ENCODE results near the gene SNN. TPM values are rescaled to one million over a fixed set of nuclear protein-coding genes. Genes with fewer than 3 reads are reported as not detected.

The SNN gene
- total and polyA plus RNA-seq, 2 experiments from 2014 or later = 16.7 to 18.8 TPM

DNA sequence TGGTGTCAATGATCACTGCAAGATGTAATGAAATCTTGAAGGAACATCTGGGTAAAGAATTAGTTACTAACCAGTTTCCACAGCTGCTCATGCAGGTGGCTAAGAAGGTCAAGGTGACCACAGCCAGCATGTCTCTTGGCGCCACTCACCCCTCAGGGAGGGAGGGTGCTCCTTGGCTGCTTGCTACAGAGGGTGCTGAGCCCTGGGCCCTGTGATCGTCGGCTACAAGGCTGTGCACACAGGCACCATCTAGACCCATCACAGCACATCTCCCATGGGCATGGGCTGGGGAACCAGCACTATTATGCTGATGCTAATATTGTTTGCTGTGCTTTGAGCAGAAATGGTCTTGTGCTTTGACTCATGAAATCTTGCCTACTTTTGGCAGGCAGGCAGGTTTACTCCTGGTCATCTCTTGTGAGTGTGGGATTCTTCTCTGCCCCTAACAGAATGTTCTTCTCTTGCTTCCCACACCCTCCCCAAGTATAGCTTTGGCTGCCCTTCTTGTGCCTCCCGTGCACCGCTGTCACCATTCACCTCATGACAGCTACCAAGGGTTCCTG lies 38.0 kb downstream of the SNN start:
- TF ChIP-seq EZH2phosphoT487 (IDR thresholded peaks at IDR 0.05; ENCODE audit: low read depth, severe bottlenecking, unreplicated experiment) = no peak
- TF ChIP-seq, protein P1, sequence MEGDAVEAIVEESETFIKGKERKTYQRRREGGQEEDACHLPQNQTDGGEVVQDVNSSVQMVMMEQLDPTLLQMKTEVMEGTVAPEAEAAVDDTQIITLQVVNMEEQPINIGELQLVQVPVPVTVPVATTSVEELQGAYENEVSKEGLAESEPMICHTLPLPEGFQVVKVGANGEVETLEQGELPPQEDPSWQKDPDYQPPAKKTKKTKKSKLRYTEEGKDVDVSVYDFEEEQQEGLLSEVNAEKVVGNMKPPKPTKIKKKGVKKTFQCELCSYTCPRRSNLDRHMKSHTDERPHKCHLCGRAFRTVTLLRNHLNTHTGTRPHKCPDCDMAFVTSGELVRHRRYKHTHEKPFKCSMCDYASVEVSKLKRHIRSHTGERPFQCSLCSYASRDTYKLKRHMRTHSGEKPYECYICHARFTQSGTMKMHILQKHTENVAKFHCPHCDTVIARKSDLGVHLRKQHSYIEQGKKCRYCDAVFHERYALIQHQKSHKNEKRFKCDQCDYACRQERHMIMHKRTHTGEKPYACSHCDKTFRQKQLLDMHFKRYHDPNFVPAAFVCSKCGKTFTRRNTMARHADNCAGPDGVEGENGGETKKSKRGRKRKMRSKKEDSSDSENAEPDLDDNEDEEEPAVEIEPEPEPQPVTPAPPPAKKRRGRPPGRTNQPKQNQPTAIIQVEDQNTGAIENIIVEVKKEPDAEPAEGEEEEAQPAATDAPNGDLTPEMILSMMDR (IDR thresholded peaks at IDR 0.05; ENCODE audit: poor library complexity) = no peak
- no peak for TF ChIP-seq EZH2 (IDR thresholded peaks at IDR 0.05; ENCODE audit: borderline replicate concordance)
- peaks cover 55% of the 10 kb centered on the region for H3K79me2 ChIP-seq
- 94% methylated on average over 5 of the region's 5 CpGs for WGBS (ENCODE audit: low lambda C conversion rate, missing lambda C conversion rate)
- no peaks in the 10 kb centered on the region for H3K9me3 ChIP-seq (ENCODE audit: low read depth)
- no peaks in the 10 kb centered on the region for H3K36me3 ChIP-seq (replicated peaks; ENCODE audit: insufficient read depth, low read depth)
- no peak overlapping the region for H3K27ac ChIP-seq
- no peak overlapping the region for H3K4me3 ChIP-seq
- no peaks in the 10 kb centered on the region for H4K20me1 ChIP-seq (ENCODE audit: insufficient read depth, poor library complexity, severe bottlenecking)
- H3K4me1 ChIP-seq (ENCODE audit: insufficient read depth) = no peaks in the 10 kb centered on the region
- H3K27me3 ChIP-seq = no peaks in the 10 kb centered on the region
- no peak for DNase-seq (ENCODE audit: low spot score)
- no peak overlapping the region for H2AFZ ChIP-seq
- H3K4me2 ChIP-seq = no peak overlapping the region
- no peaks in the 10 kb centered on the region for H3K9me2 ChIP-seq (replicated peaks; ENCODE audit: insufficient read depth)

GRCh38 chr16:11707679-11708197 lies 39.5 kb downstream of the SNN start:
- Histone ChIP-seq H3K9me2 (replicated peaks; ENCODE audit: insufficient read depth) (no peaks in the 10 kb centered on the region), H3K4me2 (no peak overlapping the region), H3K27me3 (no peaks in the 10 kb centered on the region), H3K4me1 (ENCODE audit: insufficient read depth) (no peaks in the 10 kb centered on the region), H3K79me2 (peaks cover 51% of the 10 kb centered on the region), H4K20me1 (ENCODE audit: insufficient read depth, poor library complexity, severe bottlenecking) (no peaks in the 10 kb centered on the region), H3K27ac (no peak overlapping the region), H2AFZ (no peak overlapping the region), H3K9me3 (ENCODE audit: low read depth) (no peaks in the 10 kb centered on the region), H3K36me3 (replicated peaks; ENCODE audit: insufficient read depth, low read depth) (no peaks in the 10 kb centered on the region), H3K4me3 (no peak overlapping the region)
- 99% methylated on average over 4 of the region's 4 CpGs for WGBS (ENCODE audit: low lambda C conversion rate, missing lambda C conversion rate)
- DNase-seq (ENCODE audit: low spot score) = no peak
- TF ChIP-seq EZH2 (IDR thresholded peaks at IDR 0.05; ENCODE audit: borderline replicate concordance) (no peak), EZH2phosphoT487 (IDR thresholded peaks at IDR 0.05; ENCODE audit: low read depth, severe bottlenecking, unreplicated experiment) (no peak)
- TF ChIP-seq, protein P1 (IDR thresholded peaks at IDR 0.05; ENCODE audit: poor library complexity) = no peak

DNA sequence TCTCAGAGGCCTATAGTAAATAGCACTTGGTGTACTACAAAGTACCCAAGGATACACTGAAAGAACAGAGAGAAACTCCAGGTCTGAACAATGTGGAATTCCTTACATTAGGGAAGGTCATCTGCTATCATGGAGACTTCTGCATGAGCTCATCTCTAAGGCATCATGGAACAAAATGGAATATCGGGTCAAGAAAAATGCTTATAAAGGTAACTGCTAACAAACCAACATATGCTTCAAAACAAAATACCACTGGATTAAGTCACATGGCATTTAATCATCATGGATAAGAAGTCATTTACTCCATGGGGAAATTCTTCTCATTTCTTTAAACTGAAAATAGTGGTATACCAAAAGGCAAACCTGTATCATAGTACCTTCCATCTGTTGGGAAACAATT lies 40.2 kb downstream of the SNN start:
- TF ChIP-seq, protein P1 (IDR thresholded peaks at IDR 0.05; ENCODE audit: poor library complexity) = no peak
- TF ChIP-seq EZH2phosphoT487 (IDR thresholded peaks at IDR 0.05; ENCODE audit: low read depth, severe bottlenecking, unreplicated experiment) (no peak), EZH2 (IDR thresholded peaks at IDR 0.05; ENCODE audit: borderline replicate concordance) (no peak)
- Histone ChIP-seq H2AFZ (no peak overlapping the region), H4K20me1 (ENCODE audit: insufficient read depth, poor library complexity, severe bottlenecking) (no peaks in the 10 kb centered on the region), H3K27ac (no peak overlapping the region), H3K9me2 (replicated peaks; ENCODE audit: insufficient read depth) (no peaks in the 10 kb centered on the region), H3K9me3 (ENCODE audit: low read depth) (no peaks in the 10 kb centered on the region), H3K4me1 (ENCODE audit: insufficient read depth) (no peaks in the 10 kb centered on the region), H3K4me2 (no peak overlapping the region), H3K4me3 (no peak overlapping the region), H3K27me3 (no peaks in the 10 kb centered on the region), H3K36me3 (replicated peaks; ENCODE audit: insufficient read depth, low read depth) (no peaks in the 10 kb centered on the region), H3K79me2 (peaks cover 51% of the 10 kb centered on the region)
- no peak for DNase-seq (ENCODE audit: low spot score)
- WGBS (ENCODE audit: low lambda C conversion rate, missing lambda C conversion rate) = 96% methylated on average over 1 of the region's 1 CpG
